Measurements from ENCODE around the gene CHST11.
A peak's percentile ranks its signal among the peaks of the same experiment; 100 is the strongest.
"Not testable (repeated sequence)": the region's sequence is repeated elsewhere in the genome, so short reads cannot be mapped to it uniquely, and the experiment has no call there.

The CHST11 gene

DNA sequence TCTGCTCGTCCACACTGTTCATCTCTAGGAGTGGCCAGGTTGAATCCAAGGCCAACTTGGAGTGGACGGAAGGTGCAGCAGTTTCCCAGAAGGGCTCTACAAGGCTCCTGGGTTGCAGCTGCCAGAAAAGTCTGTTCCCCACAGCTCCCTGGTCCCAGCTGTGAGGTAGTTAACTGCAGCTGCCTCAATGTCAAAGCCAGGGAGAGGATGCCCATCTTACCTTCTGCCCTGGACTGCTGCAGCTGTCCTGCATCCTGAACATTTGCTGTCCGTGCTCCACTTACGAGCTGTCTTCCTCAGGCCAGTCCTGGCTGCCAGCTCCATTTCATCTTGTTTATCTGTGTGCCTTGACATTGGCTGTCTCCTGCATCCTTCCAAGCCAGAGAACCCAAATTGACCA, 274.0 kb downstream of the CHST11 start:
- DNase-seq, result no peak

- DNase-seq, result no peak
Measured at GRCh38 chr12:104733717-104734175, 277.0 kb downstream of the CHST11 start.

DNA sequence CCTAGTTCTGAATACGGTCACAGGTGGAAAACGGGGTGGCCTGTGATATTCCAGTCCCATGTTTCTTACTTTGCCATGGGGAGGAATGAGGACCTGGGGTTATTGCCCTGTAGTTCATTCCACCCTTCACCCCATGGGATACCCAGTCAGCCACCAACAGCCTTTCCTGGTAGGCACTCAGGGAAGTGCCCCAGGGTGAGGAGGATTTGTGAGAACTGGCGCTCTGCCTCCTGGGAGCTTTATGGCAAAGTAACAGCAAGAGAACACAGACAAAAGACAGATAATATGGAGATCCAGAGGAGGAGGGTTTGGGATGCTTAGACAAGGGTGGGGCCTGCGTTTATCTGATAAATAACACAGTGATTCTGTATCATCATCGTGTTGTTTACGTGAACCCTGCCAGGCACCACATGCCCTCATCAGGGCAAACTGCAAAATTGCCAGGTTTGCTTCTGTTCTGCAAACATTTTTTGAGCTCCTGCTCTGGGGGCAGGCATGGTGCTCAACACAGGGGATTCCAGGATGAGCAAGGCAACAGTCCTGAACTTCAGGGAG, 277.9 kb downstream of the CHST11 start:
- DNase-seq, result no peak

DNA sequence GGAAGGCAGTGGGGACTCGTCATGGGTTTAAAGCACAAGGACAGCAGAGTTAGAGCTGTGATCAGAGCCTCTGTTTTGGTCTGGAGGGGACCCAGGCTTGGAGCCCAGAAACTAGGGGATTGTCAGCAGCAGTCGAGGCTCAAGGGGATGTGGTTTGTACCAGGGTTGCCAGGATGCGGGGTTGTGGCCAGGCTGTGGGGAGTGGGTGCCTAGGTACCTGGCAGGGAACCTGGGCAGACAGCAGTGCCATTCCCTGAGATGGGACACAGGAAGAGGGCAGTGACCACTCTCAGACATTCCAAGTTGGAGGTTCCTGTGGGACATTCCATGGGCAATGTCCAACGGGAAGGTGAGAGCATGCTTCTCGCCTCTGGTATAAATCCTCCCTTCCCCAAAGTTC, 279.1 kb downstream of the CHST11 start:
- no peak for DNase-seq

GRCh38 chr12:104736307-104736706, 279.6 kb downstream of the CHST11 start:
- peak; percentile 14 for DNase-seq

GRCh38 chr12:104737113-104737512, 280.4 kb downstream of the CHST11 start:
- DNase-seq, result no peak

- DNase-seq, result no peak
Measured at GRCh38 chr12:104737791-104738301, 281.1 kb downstream of the CHST11 start.

GRCh38 chr12:104738331-104738730, 281.6 kb downstream of the CHST11 start:
- DNase-seq, result peak; percentile 61

- DNase-seq, result no peak
Measured at GRCh38 chr12:104738776-104739642, 282.3 kb downstream of the CHST11 start.

DNA sequence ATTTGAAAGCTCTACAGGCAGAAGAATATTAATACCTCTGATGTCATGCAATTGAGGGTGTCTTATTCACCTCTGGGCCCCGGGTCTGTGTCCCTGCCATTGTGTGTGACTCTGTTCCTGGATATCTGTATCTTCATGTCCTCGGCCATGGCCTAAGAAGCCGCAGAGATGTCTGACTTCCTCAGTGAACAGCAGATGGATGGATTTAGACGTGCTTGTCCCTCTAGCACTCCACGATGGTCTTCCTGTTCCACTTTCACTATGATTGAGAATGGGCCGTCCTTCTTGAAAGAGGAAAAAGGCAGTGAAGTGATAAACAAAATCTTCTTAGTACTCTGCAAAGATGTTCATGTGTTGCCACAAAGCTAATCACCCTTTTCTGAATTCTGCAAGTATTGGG, 283.9 kb downstream of the CHST11 start:
- DNase-seq, result no peak

GRCh38 chr12:104741077-104741476, 284.3 kb downstream of the CHST11 start:
- DNase-seq, result no peak

GRCh38 chr12:104741497-104742367, 285.0 kb downstream of the CHST11 start:
- DNase-seq, result no peak

GRCh38 chr12:104742551-104743201, 285.9 kb downstream of the CHST11 start:
- DNase-seq, result no peak

DNA sequence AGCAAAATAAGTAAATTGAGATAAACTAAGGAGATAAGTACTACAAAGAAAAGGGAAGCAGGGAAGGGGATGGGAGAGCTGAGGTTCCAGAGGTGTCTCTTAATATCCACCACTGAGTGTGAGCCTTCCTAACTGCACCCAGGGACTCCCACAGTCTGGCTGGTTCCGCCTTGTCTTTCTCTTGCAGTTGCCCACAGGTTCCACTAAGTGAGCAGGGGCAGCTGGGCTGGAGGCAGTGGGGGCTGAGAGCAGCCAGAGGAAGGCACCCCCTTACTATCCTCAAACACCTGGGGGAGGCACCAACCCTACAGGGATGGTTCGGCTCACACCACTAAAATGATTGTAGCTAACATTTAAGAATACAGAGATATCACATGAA, 286.4 kb downstream of the CHST11 start:
- no peak for DNase-seq

- DNase-seq, result not testable (repeated sequence)
Measured at GRCh38 chr12:104743753-104744548, 287.2 kb downstream of the CHST11 start.

GRCh38 chr12:104746467-104747088, 289.8 kb downstream of the CHST11 start:
- no peak for DNase-seq

DNA sequence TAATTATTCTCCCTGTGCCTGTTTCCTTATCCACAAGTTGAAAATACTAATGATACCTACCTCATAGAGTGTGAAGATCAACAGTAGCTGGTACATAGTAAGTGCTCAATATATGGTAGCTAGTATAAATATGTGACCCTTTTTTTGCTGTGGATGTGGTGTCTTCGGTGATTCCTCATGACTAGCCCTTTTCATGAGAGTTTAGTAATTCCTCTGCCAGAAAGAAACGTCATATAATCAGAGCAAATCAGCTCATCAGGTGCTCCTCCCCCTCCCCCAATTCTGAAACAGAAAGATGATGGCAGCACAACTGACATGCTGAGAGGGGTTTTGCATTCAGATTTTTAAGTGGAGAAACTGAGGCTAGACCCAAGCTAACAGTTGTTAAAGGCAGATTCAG, 290.6 kb downstream of the CHST11 start:
- no peak for DNase-seq

GRCh38 chr12:104747955-104748354, 291.2 kb downstream of the CHST11 start:
- DNase-seq, result no peak

DNA sequence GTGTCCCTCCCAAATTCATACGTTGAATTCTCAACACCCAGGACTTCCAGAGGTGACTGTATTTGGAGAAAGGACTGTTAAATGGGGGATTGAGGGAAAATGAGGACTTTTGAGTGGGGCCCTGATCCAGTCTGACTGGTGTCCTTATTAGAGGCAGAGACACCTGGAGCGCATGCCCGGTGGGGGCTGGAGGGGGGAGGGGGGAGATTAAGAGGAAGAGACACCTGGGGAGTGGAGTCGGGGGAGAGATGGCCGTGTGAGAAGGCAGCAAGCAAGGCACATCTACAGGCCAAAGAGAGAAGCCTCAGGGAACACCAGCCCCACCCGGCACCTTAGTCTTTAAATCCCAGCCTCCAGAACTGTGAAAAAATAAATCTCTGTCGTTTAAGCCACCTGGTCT, 291.6 kb downstream of the CHST11 start:
- no peak for DNase-seq

DNA sequence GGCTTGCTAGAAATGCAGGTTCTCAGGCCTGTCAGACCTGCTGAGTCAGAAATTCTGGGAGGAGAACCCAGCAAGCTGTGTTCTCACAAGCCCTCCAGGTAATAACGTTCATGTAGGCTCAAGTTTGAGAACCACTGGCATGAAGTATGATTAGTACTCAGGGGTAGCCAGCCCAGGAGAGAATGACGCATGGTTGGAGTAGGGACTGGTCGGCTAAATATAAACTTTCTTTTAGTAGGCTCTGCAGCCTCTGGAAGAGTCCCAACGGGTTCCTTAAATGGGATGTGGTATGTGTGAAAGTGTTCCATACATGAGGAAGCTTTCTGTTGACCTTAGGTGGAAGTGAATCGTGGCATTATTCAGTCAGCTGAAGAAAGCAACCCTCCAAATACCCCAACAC, 292.0 kb downstream of the CHST11 start:
- DNase-seq, result no peak

DNA sequence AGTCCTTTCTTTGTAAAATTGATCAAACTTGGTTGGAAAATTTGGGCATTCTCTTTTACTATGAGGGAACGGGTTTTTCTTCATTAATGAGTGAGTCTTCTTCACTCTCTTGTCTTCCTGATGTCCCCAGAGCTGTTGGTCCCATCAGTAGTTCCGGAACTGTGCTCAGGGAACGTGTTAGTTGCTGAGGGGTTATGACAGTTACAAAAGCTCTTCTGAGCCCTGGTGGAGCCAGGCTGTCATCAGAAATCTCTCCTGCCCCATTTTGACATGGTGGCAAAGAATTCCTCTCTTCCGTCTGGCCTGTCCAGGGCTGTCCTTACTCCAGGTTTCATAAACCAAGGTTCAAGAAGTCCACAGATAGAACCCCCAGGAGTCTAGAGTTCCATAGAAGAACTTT, 292.8 kb downstream of the CHST11 start:
- no peak for DNase-seq
